GM12878 (cell line): ENCODE results near the gene FOXL3. TPM values are rescaled to one million over a fixed set of nuclear protein-coding genes. Genes with fewer than 3 reads are reported as not detected.

Source experiments
- ATAC-seq: fragments of 200-7000 bp; cut with Tn5 transposase; 3 replicates; pipeline ENCODE4 v1.9.1; 2020; ENCODE audit warnings: mild to moderate bottlenecking, moderate library complexity
- BruUV-seq: library from RNA; stranded (reverse); fragments of 400-500 nt; replicated peaks from 2 replicates; lab custom pipeline; 2021; lab: Mats Ljungman, UMichigan
- CTCF ChIA-PET: fragments of 300-600 bp; sonication (Branson Sonifier 250); formaldehyde crosslinking; extraction: SDS; loops from one replicate; lab custom pipeline; 2021; ENCODE audit warnings: inconsistent platforms; lab: Yijun Ruan, JAX
- POLR2A ChIA-PET: fragments of 350-600 bp; formaldehyde crosslinking; extraction: SDS; loops from one replicate; lab custom pipeline; 2021; ENCODE audit warnings: inconsistent platforms; lab: Charles Lee
- RAD21 ChIA-PET: fragments of 300-600 bp; sonication (Branson Sonifier 250); formaldehyde crosslinking; loops from one replicate; lab custom pipeline; 2023; ENCODE audit warnings: antibody characterized with exemption; ENCODE audit not compliant: unreplicated experiment; lab: Charles Lee
- SMC1A ChIA-PET: fragments of 300-600 bp; sonication (Branson Sonifier 250); formaldehyde crosslinking; loops from one replicate; lab custom pipeline; 2023; ENCODE audit not compliant: unreplicated experiment, uncharacterized antibody; lab: Charles Lee
- DNase-seq: peaks from one replicate; pipeline ENCODE4 v3.0.0-alpha.2; 2011; ENCODE audit warnings: low read depth, low spot score
- FAIRE-seq: peaks from 3 replicates; lab custom pipeline; 2011; peaks lifted over from hg19 to GRCh38; lab: Jason Lieb, UNC
- H2AFZ ChIP-seq: 2 replicates; pipeline ENCODE4 v1.6.0; 2011; ENCODE audit warnings: low read depth, low read length, control low read depth; ENCODE audit not compliant: control insufficient read depth
- H3K27ac ChIP-seq: 2 replicates; pipeline ENCODE4 v1.5.1; 2011; ENCODE audit warnings: control low read depth; ENCODE audit not compliant: control insufficient read depth, insufficient read depth
- H3K27me3 ChIP-seq, 2 experiments: replicated peaks in 1 of 2; 2 replicates each; pipeline versions ENCODE4 v1.6.0 to v1.6.1; 2011; ENCODE audit warnings: low read length in 1 of 2; ENCODE audit not compliant: control insufficient read depth in 2 of 2, insufficient read depth in 2 of 2
- H3K36me3 ChIP-seq, 2 experiments: 2 replicates each; pipeline ENCODE4 v1.5.1; 2011; ENCODE audit warnings: low read length in 1 of 2; ENCODE audit not compliant: control insufficient read depth in 2 of 2, insufficient read depth in 2 of 2
- H3K4me1 ChIP-seq: 2 replicates; pipeline ENCODE4 v1.6.1; 2011; ENCODE audit warnings: mild to moderate bottlenecking, low read length, moderate library complexity, mixed read lengths; ENCODE audit not compliant: control insufficient read depth, insufficient read depth
- H3K4me2 ChIP-seq: 2 replicates; pipeline ENCODE4 v1.6.0; 2011; ENCODE audit warnings: control low read depth; ENCODE audit not compliant: control insufficient read depth, insufficient read depth
- H3K4me3 ChIP-seq: fragments of 200-600 bp; sonication (generic); 2 replicates; pipeline ENCODE4 v1.5.1; 2016
- H3K79me2 ChIP-seq: 2 replicates; pipeline ENCODE4 v1.6.0; 2011; ENCODE audit warnings: low read length; ENCODE audit not compliant: control insufficient read depth, insufficient read depth
- H3K9ac ChIP-seq: 2 replicates; pipeline ENCODE4 v1.8.0; 2011; ENCODE audit warnings: low read length, control low read depth, mixed read lengths; ENCODE audit not compliant: control insufficient read depth, insufficient read depth
- H3K9me3 ChIP-seq: replicated peaks from 3 replicates; pipeline ENCODE4 v1.5.1; 2011; ENCODE audit warnings: mild to moderate bottlenecking, low read length; ENCODE audit not compliant: control insufficient read depth, insufficient read depth
- H4K20me1 ChIP-seq: 2 replicates; pipeline ENCODE4 v1.6.0; 2011; ENCODE audit not compliant: control insufficient read depth, insufficient read depth
- CREM ChIP-seq: IDR thresholded peaks from 2 replicates; pipeline ENCODE4 v1.6.1; 2014; ENCODE audit warnings: antibody characterized with exemption, low read depth
- E2F4 ChIP-seq: IDR thresholded peaks from 2 replicates; pipeline ENCODE4 v1.6.1; 2012; ENCODE audit warnings: low read depth, low read length, improper control_type of control experiment
- ETV6 ChIP-seq, 2 experiments: fragments of 450-650 bp in 1 of 2; IDR thresholded peaks in 1 of 2; conservative IDR thresholded peaks in 1 of 2; 2 replicates each; pipeline ENCODE4 v1.6.1; 2014; ENCODE audit warnings: antibody characterized with exemption in 1 of 2, borderline replicate concordance in 1 of 2, low read depth in 1 of 2, mild to moderate bottlenecking in 1 of 2, moderate library complexity in 1 of 2
- KLF5 ChIP-seq: fragments of 450-650 bp; IDR thresholded peaks from 2 replicates; pipeline ENCODE4 v1.6.1; 2014; ENCODE audit warnings: mild to moderate bottlenecking; ENCODE audit not compliant: partially characterized antibody
- MEF2B ChIP-seq: fragments of 450-650 bp; IDR thresholded peaks from 2 replicates; pipeline ENCODE4 v1.6.1; 2018; ENCODE audit warnings: mild to moderate bottlenecking, moderate library complexity; ENCODE audit not compliant: partially characterized antibody, poor library complexity, severe bottlenecking
- MXI1 ChIP-seq: fragments of 150-350 bp; IDR thresholded peaks from 2 replicates; pipeline ENCODE4 v1.6.1; 2011; ENCODE audit warnings: low read depth, mild to moderate bottlenecking, inconsistent platforms, low read length, improper control_type of control experiment
- NKRF ChIP-seq: fragments of 450-650 bp; conservative IDR thresholded peaks from 2 replicates; pipeline ENCODE4 v1.6.1; 2017; ENCODE audit warnings: mild to moderate bottlenecking, moderate library complexity
- PAX5 ChIP-seq: IDR thresholded peaks from 2 replicates; pipeline ENCODE4 v1.6.1; 2011; ENCODE audit warnings: low read depth, low read length, borderline replicate concordance
- SPI1 ChIP-seq: IDR thresholded peaks from 2 replicates; pipeline ENCODE4 v1.6.1; 2011; ENCODE audit warnings: low read depth, mild to moderate bottlenecking, low read length, moderate library complexity, borderline replicate concordance; ENCODE audit not compliant: insufficient read depth
- ZBED1 ChIP-seq: IDR thresholded peaks from 2 replicates; pipeline ENCODE4 v1.6.1; 2016; ENCODE audit warnings: borderline replicate concordance
- ZNF217 ChIP-seq: fragments of 450-650 bp; IDR thresholded peaks from 2 replicates; pipeline ENCODE4 v1.6.1; 2017; ENCODE audit warnings: antibody characterized with exemption, mild to moderate bottlenecking
- WGBS: methylation state at CpG from one replicate; pipeline ENCODE4 v1.1.6; 2016; ENCODE audit warnings: low lambda C conversion rate; ENCODE audit not compliant: insufficient replicate concordance, insufficient coverage; ENCODE audit errors: missing lambda C conversion rate; 5-methylcytosine and 5-hydroxymethylcytosine counted together
- in situ Hi-C: fragments of 300-500 bp; cut with MboI; formaldehyde crosslinking; loops from 9 replicates; pipeline ENCODE4 v1.14.3; 2018; ENCODE audit warnings: mixed read lengths
- intact Hi-C: fragments of 100-400 bp; cut with micrococcal nuclease; formaldehyde crosslinking; loops from one replicate; pipeline ENCODE4 v1.14.2; 2022; ENCODE audit not compliant: unreplicated experiment
- polyA plus RNA-seq, 11 experiments: library from polyadenylated mRNA; depleted of rRNA in 4 of 11; unstranded in 6 of 11; stranded (reverse) in 5 of 11; fragments of >200 nt; fragmentation: Nextera tagmentation in 4 of 11; fragmentation: Illumina TruSeq in 1 of 11; extraction: Ambion mirVana in 4 of 11; extraction: Trizol in 1 of 11; gene quantifications; 1 replicate in 1 of 11; 2 replicates in 10 of 11; pipeline versions ENCODE4 v1.2.1 to v1.2.3, GENCODE V29; 2011 to 2016; ENCODE audit warnings: inconsistent platforms in 2 of 11, missing spikeins in 2 of 11, low read depth in 1 of 11
- total RNA-seq, 4 experiments: library from RNA; depleted of rRNA in 3 of 4; stranded (reverse); fragments of >200 nt in 3 of 4; fragmentation: Illumina TruSeq in 1 of 4; extraction: Trizol in 1 of 4; gene quantifications; 2 replicates each; pipeline versions ENCODE4 v1.2.1 to v1.2.3, GENCODE V29; 2013 to 2021
- TF ChIP-seq, protein P1 (sequence below): IDR thresholded peaks from 2 replicates; pipeline ENCODE4 v1.6.1; 2011; ENCODE audit warnings: borderline replicate concordance, low read depth, mild to moderate bottlenecking, moderate library complexity, mixed read lengths, low read length; ENCODE audit not compliant: insufficient read depth; ENCODE audit errors: extremely low read length

Gene FOXL3
- total and polyA plus RNA-seq, 10 of the 15 experiments (the other 5 are each of a cell fraction or from before 2014, with no cell fraction given) = not detected

GRCh38 chr7:255038-255435, 34.9 kb upstream of the FOXL3 start:
- 49% methylated on average over 19 of the region's 19 CpGs for WGBS
- no TSS peak for BruUV-seq
- in situ Hi-C loops (no loop called here), intact Hi-C loops (no loop called here)
- no peaks in the 10 kb centered on the region for H3K36me3 ChIP-seq
- no peak for FAIRE-seq
- no peaks in the 10 kb centered on the region for H3K27me3 ChIP-seq
- H3K9ac ChIP-seq = no peak overlapping the region
- ATAC-seq = no peak
- no peak overlapping the region for H2AFZ ChIP-seq
- H4K20me1 ChIP-seq = no peaks in the 10 kb centered on the region
- POLR2A ChIA-PET = no interaction called here
- CTCF ChIA-PET = no interaction called here
- SMC1A ChIA-PET = no interaction called here
- H3K79me2 ChIP-seq = no peaks in the 10 kb centered on the region
- RAD21 ChIA-PET = no interaction called here
- no peaks in the 10 kb centered on the region; the same call in 2 of the 3 replicates for H3K9me3 ChIP-seq
- no peak overlapping the region for H3K4me3 ChIP-seq
- no peak for DNase-seq
- no peak overlapping the region for H3K4me2 ChIP-seq
- TF ChIP-seq E2F4 (no peak), ZNF217 (no peak)
- TF ChIP-seq, protein P1, sequence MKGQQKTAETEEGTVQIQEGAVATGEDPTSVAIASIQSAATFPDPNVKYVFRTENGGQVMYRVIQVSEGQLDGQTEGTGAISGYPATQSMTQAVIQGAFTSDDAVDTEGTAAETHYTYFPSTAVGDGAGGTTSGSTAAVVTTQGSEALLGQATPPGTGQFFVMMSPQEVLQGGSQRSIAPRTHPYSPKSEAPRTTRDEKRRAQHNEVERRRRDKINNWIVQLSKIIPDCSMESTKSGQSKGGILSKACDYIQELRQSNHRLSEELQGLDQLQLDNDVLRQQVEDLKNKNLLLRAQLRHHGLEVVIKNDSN = no peak
- H3K4me1 ChIP-seq = no peaks in the 10 kb centered on the region
- no peak overlapping the region for H3K27ac ChIP-seq

DNA sequence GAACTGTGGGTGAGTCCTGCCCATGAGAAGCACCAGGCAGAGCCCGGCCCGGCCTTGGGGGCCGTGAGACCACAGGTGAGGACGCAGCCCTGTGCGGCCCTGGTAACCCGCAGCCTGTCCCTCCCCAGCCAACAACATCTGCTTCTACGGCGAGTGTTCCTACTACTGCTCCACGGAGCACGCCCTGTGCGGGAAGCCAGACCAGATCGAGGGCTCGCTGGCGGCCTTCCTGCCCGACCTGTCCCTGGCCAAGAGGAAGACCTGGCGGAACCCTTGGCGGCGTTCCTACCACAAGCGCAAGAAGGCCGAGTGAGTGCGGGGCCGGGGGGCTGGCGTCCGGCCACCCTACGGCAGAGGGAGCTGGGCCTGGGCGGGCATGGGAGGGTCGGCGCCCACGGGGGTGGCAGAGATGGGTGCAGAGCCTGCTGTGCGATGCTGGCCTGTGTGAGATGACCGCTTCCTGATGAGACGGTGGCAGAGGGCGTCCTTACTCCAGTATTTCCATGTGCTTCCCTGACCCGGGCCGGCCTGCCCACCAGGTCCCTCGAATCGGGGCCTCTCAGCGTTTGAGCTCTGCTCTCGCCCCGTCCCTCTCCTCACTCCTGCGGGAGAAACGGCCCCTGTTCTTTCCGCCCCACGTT, 34.1 kb upstream of the FOXL3 start:
- Histone ChIP-seq H3K9ac (no peak overlapping the region), H3K4me1 (no peaks in the 10 kb centered on the region), H3K4me2 (no peak overlapping the region), H3K36me3 (no peaks in the 10 kb centered on the region), H3K27ac (no peak overlapping the region), H3K27me3 (no peaks in the 10 kb centered on the region), H2AFZ (no peak overlapping the region), H3K9me3 (no peaks in the 10 kb centered on the region; the same call in 2 of the 3 replicates), H4K20me1 (no peaks in the 10 kb centered on the region), H3K4me3 (no peak overlapping the region), H3K79me2 (no peaks in the 10 kb centered on the region)
- WGBS = 75% methylated on average over 37 of the region's 44 CpGs
- in situ Hi-C loops (no loop called here), intact Hi-C loops (no loop called here)
- ChIA-PET CTCF (no interaction called here), RAD21 (no interaction called here), SMC1A (no interaction called here), POLR2A (no interaction called here)
- DNase-seq (no peak), ATAC-seq (no peak), FAIRE-seq (no peak)
- BruUV-seq = no TSS peak
- TF ChIP-seq MXI1 = no peak
- TF ChIP-seq CREM = no peak
- TF ChIP-seq MEF2B = no peak
- no peak for TF ChIP-seq KLF5
- no peak for TF ChIP-seq PAX5
- no peak for TF ChIP-seq ZBED1
- no peak for TF ChIP-seq NKRF
- TF ChIP-seq ETV6 (conservative IDR thresholded peaks at IDR 0.05 in 1 of 2, IDR thresholded peaks at IDR 0.05 in 1 of 2; ENCODE audit: borderline replicate concordance in 1 of 2, low read depth in 1 of 2) = no peak
- TF ChIP-seq SPI1 = no peak
